ENCODE measurements around the gene HIF1A. TPM values are rescaled to one million over a fixed set of nuclear protein-coding genes. Genes with fewer than 3 reads are reported as not detected.

The HIF1A gene
- total and polyA plus RNA-seq, 2 donors (not counting 3 experiments of a cell fraction or from before 2014, with no cell fraction given) = 58.3 to 179 TPM

GRCh38 chr14:61780125-61780524, 84.8 kb downstream of the HIF1A start:
- no peaks in the 10 kb centered on the region for H4K20me1 ChIP-seq (replicated peaks; ENCODE audit: control insufficient read depth, extremely low read depth, insufficient read depth, low read length)
- ChIA-PET POLR2A (no interaction called here), CTCF (interaction anchor here (1.2 kb wide), 1 partner anchor 12 kb away, joined by 4 read pairs; no protein-coding TSS in a partner anchor)
- H3K4me3 ChIP-seq (replicated peaks in 1 of 3; ENCODE audit: insufficient read depth in 1 of 3, low read depth in 1 of 3, low read length in 3 of 3) = no peak overlapping the region
- no peaks in the 10 kb centered on the region for H3K9me3 ChIP-seq (replicated peaks; ENCODE audit: control insufficient read depth, insufficient read depth, low read length)
- H3K4me2 ChIP-seq (ENCODE audit: insufficient read depth, low read length) = no peak overlapping the region
- no peaks in the 10 kb centered on the region for H3K9me1 ChIP-seq (replicated peaks; ENCODE audit: control insufficient read depth, extremely low read depth, insufficient read depth, low read length)
- dilution Hi-C loops (cut with MboI; ENCODE audit: extremely low pct_ligation_motif_present, low sequenced_read_pairs) (no loop called here), intact Hi-C loops (cut with micrococcal nuclease) (no loop called here)
- FAIRE-seq = no peak
- no peaks in the 10 kb centered on the region for H3K27me3 ChIP-seq (ENCODE audit: control insufficient read depth in 2 of 2, insufficient read depth in 2 of 2, low read length in 2 of 2)
- H3K4me1 ChIP-seq (ENCODE audit: control insufficient read depth, extremely low read depth, insufficient read depth, low read length) = no peaks in the 10 kb centered on the region
- H3K27ac ChIP-seq (ENCODE audit: insufficient read depth, low read depth, low read length) = no peak overlapping the region
- BruUV-seq (replicated peaks) = no TSS peak
- H3K9ac ChIP-seq (replicated peaks; ENCODE audit: extremely low read depth, insufficient read depth, low read length) = no peak overlapping the region
- DNase-seq (ENCODE audit: low read depth, low spot score) = no peak
- no peak overlapping the region for H2AFZ ChIP-seq (ENCODE audit: low read depth, low read length)
- H3K36me3 ChIP-seq (ENCODE audit: control insufficient read depth in 2 of 2, extremely low read depth in 1 of 2, insufficient read depth in 2 of 2, low read length in 2 of 2) = peaks cover 8 to 38% of the 10 kb centered on the region in 2 experiments
- H3K79me2 ChIP-seq (ENCODE audit: control insufficient read depth, insufficient read depth, low read length) = no peaks in the 10 kb centered on the region
- TF ChIP-seq EZH2 (IDR thresholded peaks at IDR 0.05; ENCODE audit: borderline replicate concordance, low read depth, low read length, severe bottlenecking) (no peak), MYC (IDR thresholded peaks at IDR 0.05; ENCODE audit: low read depth, low read length) (no peak), JUN (IDR thresholded peaks at IDR 0.05; ENCODE audit: borderline replicate concordance, insufficient read depth, insufficient read length, low read depth) (no peak), POLR2AphosphoS5 (IDR thresholded peaks at IDR 0.05; ENCODE audit: insufficient read depth, low read depth, low read length) (no peak), POLR2A (IDR thresholded peaks at IDR 0.05; ENCODE audit: low read depth, low read length) (no peak), GATA2 (IDR thresholded peaks at IDR 0.05; ENCODE audit: insufficient read depth, insufficient read length, low read depth, low read length) (no peak), FOS (IDR thresholded peaks at IDR 0.05; ENCODE audit: borderline replicate concordance, insufficient read depth, low read length) (no peak)
- TF ChIP-seq, protein P1, sequence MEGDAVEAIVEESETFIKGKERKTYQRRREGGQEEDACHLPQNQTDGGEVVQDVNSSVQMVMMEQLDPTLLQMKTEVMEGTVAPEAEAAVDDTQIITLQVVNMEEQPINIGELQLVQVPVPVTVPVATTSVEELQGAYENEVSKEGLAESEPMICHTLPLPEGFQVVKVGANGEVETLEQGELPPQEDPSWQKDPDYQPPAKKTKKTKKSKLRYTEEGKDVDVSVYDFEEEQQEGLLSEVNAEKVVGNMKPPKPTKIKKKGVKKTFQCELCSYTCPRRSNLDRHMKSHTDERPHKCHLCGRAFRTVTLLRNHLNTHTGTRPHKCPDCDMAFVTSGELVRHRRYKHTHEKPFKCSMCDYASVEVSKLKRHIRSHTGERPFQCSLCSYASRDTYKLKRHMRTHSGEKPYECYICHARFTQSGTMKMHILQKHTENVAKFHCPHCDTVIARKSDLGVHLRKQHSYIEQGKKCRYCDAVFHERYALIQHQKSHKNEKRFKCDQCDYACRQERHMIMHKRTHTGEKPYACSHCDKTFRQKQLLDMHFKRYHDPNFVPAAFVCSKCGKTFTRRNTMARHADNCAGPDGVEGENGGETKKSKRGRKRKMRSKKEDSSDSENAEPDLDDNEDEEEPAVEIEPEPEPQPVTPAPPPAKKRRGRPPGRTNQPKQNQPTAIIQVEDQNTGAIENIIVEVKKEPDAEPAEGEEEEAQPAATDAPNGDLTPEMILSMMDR (IDR thresholded peaks at IDR 0.05; ENCODE audit: extremely low read depth in 1 of 2, insufficient read depth in 1 of 2, low read depth in 1 of 2, low read length in 2 of 2) = no peak
- TF ChIP-seq, protein P2, sequence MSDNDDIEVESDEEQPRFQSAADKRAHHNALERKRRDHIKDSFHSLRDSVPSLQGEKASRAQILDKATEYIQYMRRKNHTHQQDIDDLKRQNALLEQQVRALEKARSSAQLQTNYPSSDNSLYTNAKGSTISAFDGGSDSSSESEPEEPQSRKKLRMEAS (IDR thresholded peaks at IDR 0.05; ENCODE audit: insufficient read depth, insufficient read length) = no peak
